Measurements from ENCODE around the gene JDP2. TPM values are rescaled to one million over a fixed set of nuclear protein-coding genes. Genes with fewer than 3 reads are reported as not detected.

The JDP2 gene
- total RNA-seq, 1 donor from 2014 or later, result 79.5 TPM

DNA sequence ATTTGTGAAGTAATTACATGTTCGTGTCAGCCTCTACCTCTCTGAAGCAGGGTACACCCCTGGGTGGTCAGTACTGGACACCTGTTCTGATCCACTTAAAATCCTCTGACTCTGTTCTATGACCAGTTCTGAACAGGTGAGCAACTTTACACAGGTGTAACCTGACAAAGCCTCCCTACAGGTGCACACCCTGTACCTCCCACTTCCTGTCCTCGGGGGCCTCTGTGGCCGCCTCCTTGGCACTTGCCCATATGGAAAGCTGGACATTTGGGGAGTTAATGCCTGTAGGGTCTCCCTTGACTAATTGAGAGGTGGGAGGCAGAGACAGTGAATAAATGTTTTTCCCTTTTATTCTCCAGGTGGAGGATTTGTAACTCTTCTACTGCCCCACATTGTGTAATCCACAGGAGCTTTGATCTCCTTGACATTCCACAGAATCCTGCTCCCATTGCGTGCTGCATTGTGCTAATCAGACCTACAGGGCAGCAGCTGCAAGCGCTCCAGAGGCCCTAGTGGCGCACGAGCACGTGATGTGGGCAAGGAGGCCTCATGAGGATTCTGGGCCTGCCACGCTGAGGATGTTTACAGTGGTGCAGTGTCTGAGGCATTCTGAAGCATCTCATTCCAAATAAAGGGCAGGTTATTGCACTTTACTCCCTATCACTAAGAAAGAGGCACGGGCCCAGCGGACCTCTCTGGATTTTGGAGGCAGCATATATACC lies 48.6 kb downstream of the JDP2 start:
- H3K9me3 Mint-ChIP-seq (ENCODE audit: unreplicated experiment), result no peaks in the 10 kb centered on the region
- H3K9ac ChIP-seq (ENCODE audit: low read length), result no peak overlapping the region
- no peaks in the 10 kb centered on the region for H3K4me1 ChIP-seq (ENCODE audit: insufficient read depth, low read length)
- H3K36me3 ChIP-seq (ENCODE audit: insufficient read depth, low read length), result no peaks in the 10 kb centered on the region
- no peak overlapping the region for H3K4me3 Mint-ChIP-seq (ENCODE audit: unreplicated experiment)
- no peaks in the 10 kb centered on the region for H3K79me2 ChIP-seq (ENCODE audit: insufficient read depth, low read length)
- H3K27ac Mint-ChIP-seq (ENCODE audit: unreplicated experiment), result no peak overlapping the region
- DNase-seq (ENCODE audit: low read depth) (no peak), FAIRE-seq (no peak)
- no peaks in the 10 kb centered on the region for H4K20me1 ChIP-seq (ENCODE audit: insufficient read depth, low read length)
- no peak overlapping the region for H2AFZ ChIP-seq (ENCODE audit: low read depth, low read length)
- H3K36me3 Mint-ChIP-seq (ENCODE audit: low read depth, unreplicated experiment), result peaks cover 37% of the 10 kb centered on the region
- peaks cover 3% of the 10 kb centered on the region for H3K27me3 Mint-ChIP-seq (ENCODE audit: low read depth, unreplicated experiment)
- no peak overlapping the region for H3K27ac ChIP-seq (ENCODE audit: low read depth, low read length)
- H3K9me3 ChIP-seq (ENCODE audit: insufficient read depth, low read depth, low read length), result no peaks in the 10 kb centered on the region
- H3K27me3 ChIP-seq (ENCODE audit: insufficient read depth, low read length), result no peaks in the 10 kb centered on the region
- H3K4me2 ChIP-seq (ENCODE audit: low read length), result no peak overlapping the region
- peaks cover 2% of the 10 kb centered on the region for H3K4me1 Mint-ChIP-seq (ENCODE audit: low read depth, unreplicated experiment)
- TF ChIP-seq, protein P1, sequence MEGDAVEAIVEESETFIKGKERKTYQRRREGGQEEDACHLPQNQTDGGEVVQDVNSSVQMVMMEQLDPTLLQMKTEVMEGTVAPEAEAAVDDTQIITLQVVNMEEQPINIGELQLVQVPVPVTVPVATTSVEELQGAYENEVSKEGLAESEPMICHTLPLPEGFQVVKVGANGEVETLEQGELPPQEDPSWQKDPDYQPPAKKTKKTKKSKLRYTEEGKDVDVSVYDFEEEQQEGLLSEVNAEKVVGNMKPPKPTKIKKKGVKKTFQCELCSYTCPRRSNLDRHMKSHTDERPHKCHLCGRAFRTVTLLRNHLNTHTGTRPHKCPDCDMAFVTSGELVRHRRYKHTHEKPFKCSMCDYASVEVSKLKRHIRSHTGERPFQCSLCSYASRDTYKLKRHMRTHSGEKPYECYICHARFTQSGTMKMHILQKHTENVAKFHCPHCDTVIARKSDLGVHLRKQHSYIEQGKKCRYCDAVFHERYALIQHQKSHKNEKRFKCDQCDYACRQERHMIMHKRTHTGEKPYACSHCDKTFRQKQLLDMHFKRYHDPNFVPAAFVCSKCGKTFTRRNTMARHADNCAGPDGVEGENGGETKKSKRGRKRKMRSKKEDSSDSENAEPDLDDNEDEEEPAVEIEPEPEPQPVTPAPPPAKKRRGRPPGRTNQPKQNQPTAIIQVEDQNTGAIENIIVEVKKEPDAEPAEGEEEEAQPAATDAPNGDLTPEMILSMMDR (IDR thresholded peaks at IDR 0.05; ENCODE audit: insufficient read depth, low read depth, low read length), result no peak
- no peak for TF ChIP-seq EZH2 (IDR thresholded peaks at IDR 0.05; ENCODE audit: insufficient read depth, low read length)
- no peak overlapping the region for H3K4me3 ChIP-seq (ENCODE audit: insufficient read depth, low read depth, low read length)

DNA sequence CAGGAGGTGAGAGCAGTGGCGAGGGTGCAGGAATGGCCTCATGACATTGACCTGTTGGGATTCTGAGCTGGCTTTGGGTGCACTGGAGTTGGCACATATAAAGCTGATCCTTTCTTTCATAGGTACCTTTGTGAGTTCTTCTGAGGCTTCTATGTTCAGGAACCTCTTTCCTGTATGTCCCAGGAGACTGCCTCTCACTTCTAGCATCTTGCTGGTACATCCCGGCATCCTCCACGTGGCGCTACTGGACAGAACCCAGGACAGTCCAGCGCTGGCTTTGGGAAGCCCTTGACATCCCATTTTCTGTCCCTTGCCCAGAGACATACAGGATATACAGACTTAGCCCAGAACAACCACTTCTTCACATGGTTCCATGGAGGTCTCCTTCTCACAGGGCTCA lies 50.1 kb downstream of the JDP2 start:
- no peaks in the 10 kb centered on the region for H3K36me3 ChIP-seq (ENCODE audit: insufficient read depth, low read length)
- peaks cover 3% of the 10 kb centered on the region for H3K27me3 Mint-ChIP-seq (ENCODE audit: low read depth, unreplicated experiment)
- no peak overlapping the region for H3K4me3 ChIP-seq (ENCODE audit: insufficient read depth, low read depth, low read length)
- H3K79me2 ChIP-seq (ENCODE audit: insufficient read depth, low read length), result no peaks in the 10 kb centered on the region
- H3K4me1 Mint-ChIP-seq (ENCODE audit: low read depth, unreplicated experiment), result peaks cover 2% of the 10 kb centered on the region
- H3K36me3 Mint-ChIP-seq (ENCODE audit: low read depth, unreplicated experiment), result peaks cover 28% of the 10 kb centered on the region
- TF ChIP-seq, protein P1 (IDR thresholded peaks at IDR 0.05; ENCODE audit: insufficient read depth, low read depth, low read length), result no peak
- TF ChIP-seq EZH2 (IDR thresholded peaks at IDR 0.05; ENCODE audit: insufficient read depth, low read length), result no peak
- H3K27ac ChIP-seq (ENCODE audit: low read depth, low read length), result no peak overlapping the region
- H2AFZ ChIP-seq (ENCODE audit: low read depth, low read length), result no peak overlapping the region
- H3K4me3 Mint-ChIP-seq (ENCODE audit: unreplicated experiment), result no peak overlapping the region
- H4K20me1 ChIP-seq (ENCODE audit: insufficient read depth, low read length), result no peaks in the 10 kb centered on the region
- H3K4me1 ChIP-seq (ENCODE audit: insufficient read depth, low read length), result no peaks in the 10 kb centered on the region
- H3K27ac Mint-ChIP-seq (ENCODE audit: unreplicated experiment), result no peak overlapping the region
- no peaks in the 10 kb centered on the region for H3K9me3 ChIP-seq (ENCODE audit: insufficient read depth, low read depth, low read length)
- no peaks in the 10 kb centered on the region for H3K9me3 Mint-ChIP-seq (ENCODE audit: unreplicated experiment)
- H3K4me2 ChIP-seq (ENCODE audit: low read length), result no peak overlapping the region
- FAIRE-seq, result no peak
- H3K27me3 ChIP-seq (ENCODE audit: insufficient read depth, low read length), result no peaks in the 10 kb centered on the region
- H3K9ac ChIP-seq (ENCODE audit: low read length), result no peak overlapping the region
- DNase-seq (ENCODE audit: low read depth), result no peak
